Left ventricle myocardium inferior (tissue), 1 donor: ENCODE data around the gene NIPA2. TPM values are rescaled to one million over a fixed set of nuclear protein-coding genes. Genes with fewer than 3 reads are reported as not detected.

Experiments
- DNase-seq: peaks from one replicate; pipeline ENCODE4 v3.0.0-alpha.2; 2020
- H3K27ac ChIP-seq: fragments of 200-600 bp; replicated peaks from 2 replicates; pipeline ENCODE4 v1.8.0; 2021
- H3K27me3 ChIP-seq: fragments of 200-600 bp; 2 replicates; pipeline ENCODE4 v1.8.0; 2021; ENCODE audit warnings: low read depth
- H3K36me3 ChIP-seq: fragments of 200-600 bp; 2 replicates; pipeline ENCODE4 v1.8.0; 2021
- H3K4me1 ChIP-seq: fragments of 200-600 bp; 2 replicates; pipeline ENCODE4 v1.8.0; 2021
- H3K4me3 ChIP-seq: fragments of 200-600 bp; 2 replicates; pipeline ENCODE4 v1.8.0; 2021; ENCODE audit warnings: mild to moderate bottlenecking, moderate library complexity
- H3K9me3 ChIP-seq: fragments of 200-600 bp; replicated peaks from 2 replicates; pipeline ENCODE4 v1.8.0; 2021
- intact Hi-C: fragments of 100-400 bp; cut with micrococcal nuclease; formaldehyde crosslinking; loops from one replicate; pipeline ENCODE4 v1.11.0; 2022
- total RNA-seq: library from RNA; stranded (reverse); fragmentation: NEBNext Ultra II Directional; extraction: Animal tissue kit (Norgen Biotek cat#: 25700); gene quantifications from one replicate; pipeline ENCODE4 v1.2.1, GENCODE V29; 2021
- TF ChIP-seq, protein P1 (sequence below): fragments of 200-600 bp; IDR thresholded peaks from 2 replicates; pipeline ENCODE4 v1.8.0; 2021; ENCODE audit warnings: antibody characterized with exemption, mild to moderate bottlenecking, borderline replicate concordance
- donor health status: DM: no; HTN: yes; CAD: no; lungs with severe emphysema.

The NIPA2 gene
- total RNA-seq, 1 donor from 2014 or later, result 21.4 TPM

DNA sequence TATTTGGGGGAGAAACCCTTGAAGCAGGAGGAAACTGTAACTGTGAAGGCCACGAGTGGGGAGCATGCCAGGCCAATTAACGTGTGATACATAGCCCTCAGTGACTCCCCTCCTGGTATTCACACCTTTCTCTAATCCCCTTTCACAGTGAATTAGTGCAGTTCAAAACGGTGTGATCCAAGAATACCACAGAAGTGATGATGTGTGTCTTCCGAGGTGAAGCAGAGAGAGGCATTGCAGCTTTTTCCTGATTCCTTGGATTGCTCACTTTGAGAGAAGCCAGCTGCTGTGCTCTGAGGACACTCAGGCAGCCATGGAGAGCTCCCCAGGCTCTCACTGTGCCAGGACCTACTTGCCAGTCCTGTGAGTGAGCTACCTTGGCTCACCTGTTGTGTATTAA, 17.3 kb downstream of the NIPA2 start:
- Histone ChIP-seq H3K27me3 (no peaks in the 10 kb centered on the region), H3K4me3 (no peak overlapping the region), H3K4me1 (no peaks in the 10 kb centered on the region), H3K36me3 (peaks cover 81% of the 10 kb centered on the region), H3K27ac (no peak overlapping the region), H3K9me3 (no peaks in the 10 kb centered on the region)
- intact Hi-C loops, result no loop called here
- DNase-seq, result no peak
- TF ChIP-seq, protein P1, sequence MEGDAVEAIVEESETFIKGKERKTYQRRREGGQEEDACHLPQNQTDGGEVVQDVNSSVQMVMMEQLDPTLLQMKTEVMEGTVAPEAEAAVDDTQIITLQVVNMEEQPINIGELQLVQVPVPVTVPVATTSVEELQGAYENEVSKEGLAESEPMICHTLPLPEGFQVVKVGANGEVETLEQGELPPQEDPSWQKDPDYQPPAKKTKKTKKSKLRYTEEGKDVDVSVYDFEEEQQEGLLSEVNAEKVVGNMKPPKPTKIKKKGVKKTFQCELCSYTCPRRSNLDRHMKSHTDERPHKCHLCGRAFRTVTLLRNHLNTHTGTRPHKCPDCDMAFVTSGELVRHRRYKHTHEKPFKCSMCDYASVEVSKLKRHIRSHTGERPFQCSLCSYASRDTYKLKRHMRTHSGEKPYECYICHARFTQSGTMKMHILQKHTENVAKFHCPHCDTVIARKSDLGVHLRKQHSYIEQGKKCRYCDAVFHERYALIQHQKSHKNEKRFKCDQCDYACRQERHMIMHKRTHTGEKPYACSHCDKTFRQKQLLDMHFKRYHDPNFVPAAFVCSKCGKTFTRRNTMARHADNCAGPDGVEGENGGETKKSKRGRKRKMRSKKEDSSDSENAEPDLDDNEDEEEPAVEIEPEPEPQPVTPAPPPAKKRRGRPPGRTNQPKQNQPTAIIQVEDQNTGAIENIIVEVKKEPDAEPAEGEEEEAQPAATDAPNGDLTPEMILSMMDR, result no peak

DNA sequence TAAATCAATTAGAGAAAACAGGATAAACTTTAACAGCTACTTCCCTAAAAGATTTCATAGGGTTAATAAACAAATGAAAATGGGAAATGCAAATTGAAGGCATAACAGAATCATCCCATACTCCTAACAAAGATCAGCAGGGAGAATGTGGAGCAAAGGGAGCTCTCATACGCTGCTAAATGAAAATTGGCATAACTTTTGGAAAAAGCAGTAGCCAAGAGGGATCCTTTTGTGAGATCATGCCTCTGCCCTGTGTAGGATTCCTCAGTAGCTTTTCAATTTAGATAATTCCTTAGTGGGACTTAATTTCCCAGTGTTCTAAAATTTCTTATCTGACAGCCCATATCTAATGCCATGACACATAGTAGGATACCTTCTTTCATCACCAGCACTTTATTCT, 18.2 kb downstream of the NIPA2 start:
- Histone ChIP-seq H3K36me3 (peaks cover 87% of the 10 kb centered on the region), H3K9me3 (no peaks in the 10 kb centered on the region), H3K27ac (no peak overlapping the region), H3K27me3 (no peaks in the 10 kb centered on the region), H3K4me3 (no peak overlapping the region), H3K4me1 (no peaks in the 10 kb centered on the region)
- intact Hi-C loops, result no loop called here
- TF ChIP-seq, protein P1, result no peak
- DNase-seq, result no peak

DNA sequence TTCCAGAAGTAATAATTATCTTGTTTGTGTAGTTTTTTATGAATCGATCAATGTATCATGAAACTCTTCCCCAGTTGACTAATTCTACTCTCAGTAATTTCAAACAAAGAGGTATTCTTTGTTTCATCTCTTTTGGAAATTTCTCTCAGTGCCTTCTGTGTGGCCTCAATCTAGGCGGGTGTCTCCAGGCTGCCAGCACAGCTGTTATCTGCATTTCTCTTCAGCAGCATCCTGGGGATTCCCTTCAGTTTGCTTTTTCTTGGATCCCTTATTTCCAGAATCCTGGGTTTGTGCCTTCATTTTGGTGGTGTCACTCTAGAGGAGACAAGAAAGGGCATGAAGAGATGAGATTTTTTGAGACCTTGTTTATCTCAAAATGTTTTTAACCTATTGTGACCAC, 22.7 kb downstream of the NIPA2 start:
- intact Hi-C loops, result no loop called here
- Histone ChIP-seq H3K4me3 (no peak overlapping the region), H3K4me1 (peaks cover 10% of the 10 kb centered on the region), H3K36me3 (peaks cover 76% of the 10 kb centered on the region), H3K27ac (no peak overlapping the region), H3K27me3 (no peaks in the 10 kb centered on the region), H3K9me3 (no peaks in the 10 kb centered on the region)
- DNase-seq, result no peak
- TF ChIP-seq, protein P1, result no peak

DNA sequence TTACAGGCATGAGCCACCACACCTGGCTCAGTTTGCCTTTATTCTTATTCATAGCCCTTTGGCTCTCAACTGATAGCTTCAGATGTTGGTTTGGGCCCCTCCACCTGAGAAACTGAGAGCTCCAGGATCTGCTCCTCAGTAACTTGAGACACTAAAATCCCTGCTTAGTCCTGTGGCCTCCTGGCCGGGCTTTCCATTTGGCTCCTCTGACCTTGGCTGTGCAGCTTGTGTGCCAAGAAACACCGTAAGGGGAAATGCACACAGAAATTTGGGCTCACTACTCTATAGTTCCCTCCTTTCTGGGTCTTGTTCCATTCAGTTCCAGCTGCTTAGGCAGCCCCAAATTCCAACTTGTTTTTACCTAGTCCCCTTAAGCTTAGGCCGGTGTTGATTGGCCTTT, 24.9 kb downstream of the NIPA2 start:
- no peak overlapping the region for H3K4me3 ChIP-seq
- H3K36me3 ChIP-seq, result peaks cover 84% of the 10 kb centered on the region
- DNase-seq, result no peak
- TF ChIP-seq, protein P1, result no peak
- H3K27me3 ChIP-seq, result no peaks in the 10 kb centered on the region
- intact Hi-C loops, result no loop called here
- no peaks in the 10 kb centered on the region for H3K9me3 ChIP-seq
- no peak overlapping the region for H3K27ac ChIP-seq
- peaks cover 10% of the 10 kb centered on the region for H3K4me1 ChIP-seq

DNA sequence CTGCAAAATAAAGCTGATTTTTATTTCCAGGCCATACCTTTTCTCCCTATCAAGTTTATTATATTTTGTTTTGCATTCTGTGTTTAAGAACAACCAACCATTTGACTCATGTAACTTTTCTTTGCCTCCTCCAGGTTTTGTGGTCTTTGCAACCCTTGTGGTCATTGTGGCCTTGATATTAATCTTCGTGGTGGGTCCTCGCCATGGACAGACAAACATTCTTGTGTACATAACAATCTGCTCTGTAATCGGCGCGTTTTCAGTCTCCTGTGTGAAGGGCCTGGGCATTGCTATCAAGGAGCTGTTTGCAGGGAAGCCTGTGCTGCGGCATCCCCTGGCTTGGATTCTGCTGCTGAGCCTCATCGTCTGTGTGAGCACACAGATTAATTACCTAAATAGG, 27.6 kb downstream of the NIPA2 start:
- no peak for DNase-seq
- peaks cover 10% of the 10 kb centered on the region for H3K4me1 ChIP-seq
- no peaks in the 10 kb centered on the region for H3K27me3 ChIP-seq
- no peak overlapping the region for H3K27ac ChIP-seq
- peaks cover 86% of the 10 kb centered on the region for H3K36me3 ChIP-seq
- H3K4me3 ChIP-seq, result no peak overlapping the region
- no peaks in the 10 kb centered on the region for H3K9me3 ChIP-seq
- intact Hi-C loops, result no loop called here
- TF ChIP-seq, protein P1, result no peak

DNA sequence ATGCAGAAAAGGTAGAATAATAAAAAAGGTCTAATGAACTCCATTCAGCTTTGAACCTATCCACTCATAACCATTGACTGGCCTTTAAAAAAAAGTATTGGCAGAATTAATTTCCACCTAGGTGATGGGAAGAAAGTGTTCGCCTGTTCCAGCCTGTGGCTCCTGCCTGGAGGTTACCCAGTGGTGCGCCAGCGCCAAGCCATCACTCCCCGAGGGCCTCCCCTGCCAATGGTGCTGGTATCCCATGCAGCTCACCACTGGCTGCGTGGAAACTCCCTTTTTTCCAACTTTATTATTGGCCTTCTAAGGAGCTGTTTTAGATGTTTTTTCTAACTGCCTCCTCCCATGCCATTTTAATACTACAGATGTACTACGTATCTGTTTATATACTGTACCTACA, 29.4 kb downstream of the NIPA2 start:
- Histone ChIP-seq H3K27me3 (no peaks in the 10 kb centered on the region), H3K4me3 (no peak overlapping the region), H3K4me1 (peaks cover 18% of the 10 kb centered on the region), H3K36me3 (peaks cover 92% of the 10 kb centered on the region), H3K9me3 (no peaks in the 10 kb centered on the region), H3K27ac (no peak overlapping the region)
- intact Hi-C loops, result no loop called here
- DNase-seq, result no peak
- TF ChIP-seq, protein P1, result no peak
